ENCODE results near the gene SPATA33. TPM values are rescaled to one million over a fixed set of nuclear protein-coding genes. Genes with fewer than 3 reads are reported as not detected.

SPATA33 gene
- total RNA-seq = 1 to 10 TPM; 6.0 to 8.9 (median 7.5) TPM

DNA sequence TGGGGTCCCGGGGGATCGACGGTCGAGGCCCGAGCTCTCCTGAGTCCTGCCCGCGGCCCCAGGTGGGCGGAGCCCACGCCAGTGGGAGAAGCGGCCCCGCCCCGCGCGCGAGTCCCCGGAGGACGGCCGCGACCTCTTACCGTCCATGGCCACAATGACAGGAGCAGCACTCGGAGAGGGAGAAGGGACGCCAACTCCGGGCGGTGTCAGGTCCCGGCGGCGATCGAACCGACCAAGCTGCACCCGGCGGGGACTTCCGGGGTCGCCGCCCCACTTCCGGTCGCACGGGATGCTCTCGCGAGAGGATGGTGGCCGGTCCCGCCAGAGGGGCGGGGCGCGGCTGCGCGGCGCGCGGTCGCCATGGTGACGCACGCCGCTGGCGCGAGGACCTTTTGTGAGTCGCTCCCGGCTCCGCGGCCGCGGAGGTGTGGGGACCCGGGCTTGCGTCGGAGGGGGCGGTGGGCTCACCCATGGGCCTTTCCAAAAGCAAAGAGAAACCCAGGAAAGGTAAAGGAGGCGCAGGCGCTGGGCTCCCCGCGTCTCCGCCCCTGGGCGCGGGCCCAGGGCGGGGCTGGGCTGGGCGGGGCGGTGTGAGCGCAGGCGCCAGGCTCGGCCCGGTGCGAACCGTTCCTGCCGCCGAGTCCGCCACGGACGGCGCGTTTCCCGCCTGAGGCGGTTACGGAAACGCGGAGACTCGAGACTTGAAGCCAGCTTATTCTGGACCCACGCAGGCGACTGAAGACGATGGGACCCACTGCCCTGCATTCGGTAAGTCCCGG lies at the start of gene SPATA33, which contains the start of gene CHMP1A:
SPATA33 (plus strand) TSS at position 395 of the 779 bp plus-strand sequence; CDS start at position 471, 76 bp downstream.
CHMP1A (minus strand) TSS at position 267 of the 779 bp plus-strand sequence; CDS start at position 147, 120 bp downstream.
- no peaks in the 10 kb centered on the region for H3K27me3 ChIP-seq
- no peaks in the 10 kb centered on the region for H3K36me3 ChIP-seq
- peak within 1 kb of the TSS; percentile 36 to 54 (median 39) for H3K27ac ChIP-seq
- H3K4me3 ChIP-seq (replicated peaks in 1 of 3) = peak within 1 kb of the TSS; percentile 43 to 93 (median 73)
- WGBS, 2 donors = 1% methylated on average over 19 to 62 of the region's 99 CpGs
- peak; percentile 88 to 89 for DNase-seq
- no peaks in the 10 kb centered on the region for H3K9me3 ChIP-seq
- intact Hi-C loops (cut with DNase I) = no loop called here
- peaks cover 8 to 15% of the 10 kb centered on the region in 2 donors for H3K4me1 ChIP-seq
- TF ChIP-seq, protein P1, sequence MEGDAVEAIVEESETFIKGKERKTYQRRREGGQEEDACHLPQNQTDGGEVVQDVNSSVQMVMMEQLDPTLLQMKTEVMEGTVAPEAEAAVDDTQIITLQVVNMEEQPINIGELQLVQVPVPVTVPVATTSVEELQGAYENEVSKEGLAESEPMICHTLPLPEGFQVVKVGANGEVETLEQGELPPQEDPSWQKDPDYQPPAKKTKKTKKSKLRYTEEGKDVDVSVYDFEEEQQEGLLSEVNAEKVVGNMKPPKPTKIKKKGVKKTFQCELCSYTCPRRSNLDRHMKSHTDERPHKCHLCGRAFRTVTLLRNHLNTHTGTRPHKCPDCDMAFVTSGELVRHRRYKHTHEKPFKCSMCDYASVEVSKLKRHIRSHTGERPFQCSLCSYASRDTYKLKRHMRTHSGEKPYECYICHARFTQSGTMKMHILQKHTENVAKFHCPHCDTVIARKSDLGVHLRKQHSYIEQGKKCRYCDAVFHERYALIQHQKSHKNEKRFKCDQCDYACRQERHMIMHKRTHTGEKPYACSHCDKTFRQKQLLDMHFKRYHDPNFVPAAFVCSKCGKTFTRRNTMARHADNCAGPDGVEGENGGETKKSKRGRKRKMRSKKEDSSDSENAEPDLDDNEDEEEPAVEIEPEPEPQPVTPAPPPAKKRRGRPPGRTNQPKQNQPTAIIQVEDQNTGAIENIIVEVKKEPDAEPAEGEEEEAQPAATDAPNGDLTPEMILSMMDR (IDR thresholded peaks at IDR 0.05) = no peak
- peak in 1 of 2 donors; percentile 43 for TF ChIP-seq POLR2A (IDR thresholded peaks at IDR 0.05)

DNA sequence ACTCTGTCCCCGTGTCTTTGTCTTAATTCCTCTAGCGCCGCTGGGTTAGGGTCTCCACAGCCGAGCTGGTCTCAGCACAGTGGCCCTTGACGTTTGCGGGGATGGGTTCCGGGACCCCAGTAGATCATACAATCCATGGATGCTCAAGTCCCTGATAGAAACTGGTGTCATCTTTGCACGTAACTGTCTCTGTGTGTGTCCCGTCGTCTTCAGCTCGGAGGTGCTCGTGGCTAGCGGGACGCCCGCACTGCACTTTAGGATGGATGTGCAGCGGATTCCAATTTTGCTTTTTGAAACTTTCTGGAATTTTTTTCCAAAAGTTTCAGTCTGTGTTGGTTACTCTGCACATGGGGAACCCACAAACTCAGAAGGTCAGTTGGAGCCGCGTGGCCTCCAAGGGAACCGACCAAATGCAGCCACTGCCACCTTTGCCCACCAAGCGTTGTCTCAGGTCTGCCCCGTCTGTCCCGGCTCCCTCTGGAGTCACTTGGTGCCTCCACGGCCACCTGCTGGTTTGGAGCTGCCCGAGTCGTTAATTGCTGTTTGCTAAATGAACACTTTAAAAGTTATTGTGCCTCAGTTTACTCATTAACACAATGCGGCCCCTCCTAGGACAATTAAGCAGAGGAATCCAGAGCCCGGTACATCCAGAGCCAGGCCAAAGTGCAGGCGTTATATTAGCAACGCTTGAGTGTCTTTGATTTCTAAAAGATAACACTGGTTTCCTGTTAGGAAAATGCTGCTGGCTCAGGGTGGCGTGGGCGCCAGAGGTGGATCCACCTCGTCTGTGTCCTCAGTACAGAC lies 49.5 kb upstream of the SPATA33 start:
- 82 to 83% methylated on average over 32 of the region's 32 CpGs for WGBS, 2 donors
- Histone ChIP-seq H3K27me3 (no peaks in the 10 kb centered on the region), H3K36me3 (no peaks in the 10 kb centered on the region), H3K4me1 (no peaks in the 10 kb centered on the region), H3K4me3 (replicated peaks in 1 of 3) (no peak overlapping the region), H3K9me3 (no peaks in the 10 kb centered on the region), H3K27ac (no peak overlapping the region)
- TF ChIP-seq POLR2A (IDR thresholded peaks at IDR 0.05) = no peak
- TF ChIP-seq, protein P1 (IDR thresholded peaks at IDR 0.05) = no peak
- DNase-seq = no peak
- intact Hi-C loops (cut with DNase I) = no loop called here

DNA sequence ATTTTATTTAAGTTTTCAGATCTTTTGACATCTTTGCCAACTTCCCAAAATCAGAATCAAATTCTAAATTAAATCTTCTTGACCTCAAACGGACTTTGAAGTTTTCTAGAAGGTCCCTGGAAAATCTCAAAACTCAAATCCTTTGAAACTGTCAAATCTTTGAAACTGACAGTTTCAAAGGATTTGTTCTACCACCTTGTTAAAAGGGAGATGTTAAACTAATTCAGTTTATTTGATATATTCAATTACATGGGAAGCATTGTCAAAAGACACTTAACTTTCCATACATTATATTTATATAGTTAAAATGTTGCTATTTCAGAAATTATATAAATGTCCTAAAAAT lies 47.6 kb upstream of the SPATA33 start:
- H3K4me3 ChIP-seq (replicated peaks in 1 of 3) = no peak overlapping the region
- intact Hi-C loops (cut with DNase I) = no loop called here
- H3K27me3 ChIP-seq = no peaks in the 10 kb centered on the region
- H3K27ac ChIP-seq = no peak overlapping the region
- no peaks in the 10 kb centered on the region for H3K9me3 ChIP-seq
- no peaks in the 10 kb centered on the region for H3K4me1 ChIP-seq
- no peaks in the 10 kb centered on the region for H3K36me3 ChIP-seq
- WGBS, 2 donors = 77 to 80% methylated on average over 1 of the region's 1 CpG
- TF ChIP-seq, protein P1 (IDR thresholded peaks at IDR 0.05) = no peak
- no peak for TF ChIP-seq POLR2A (IDR thresholded peaks at IDR 0.05)
- DNase-seq = no peak

DNA sequence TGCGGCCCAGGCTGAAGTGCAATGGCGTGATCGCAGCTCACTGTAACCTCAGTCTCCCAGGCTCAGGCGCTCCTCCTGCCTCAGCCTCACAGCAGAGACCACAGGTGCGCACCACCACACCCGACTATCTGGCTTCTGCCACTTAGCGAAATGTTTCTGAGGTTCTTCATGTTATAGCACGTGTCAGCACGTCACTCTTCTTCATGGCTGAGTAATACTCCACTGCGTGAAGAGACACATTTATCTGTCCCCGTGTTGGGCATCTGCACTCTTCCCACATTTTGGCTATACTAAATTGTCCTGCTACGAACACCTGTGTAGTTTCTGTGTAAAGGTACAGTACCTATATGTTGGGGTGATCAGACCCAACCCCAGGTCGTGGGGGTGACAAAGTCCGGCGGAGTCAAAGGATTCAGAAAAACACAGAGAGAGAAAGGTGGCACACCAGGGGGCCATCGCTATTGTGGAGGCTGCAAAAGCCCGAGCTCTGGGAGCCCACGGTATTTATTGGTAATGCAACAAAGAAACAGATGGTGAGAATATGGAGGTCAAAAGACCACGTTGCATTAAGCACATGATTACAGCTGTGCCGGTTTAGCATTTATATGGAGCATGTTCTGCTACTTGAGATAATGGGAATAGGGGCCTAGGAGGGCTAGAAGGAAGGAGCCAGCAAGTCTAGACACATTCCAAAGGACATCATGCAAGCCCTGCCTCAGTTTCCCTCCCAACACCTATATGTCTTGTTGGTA lies 45.0 kb upstream of the SPATA33 start:
- TF ChIP-seq POLR2A (IDR thresholded peaks at IDR 0.05) = no peak
- Histone ChIP-seq H3K9me3 (no peaks in the 10 kb centered on the region), H3K4me3 (replicated peaks in 1 of 3) (no peak overlapping the region), H3K4me1 (no peaks in the 10 kb centered on the region), H3K27me3 (no peaks in the 10 kb centered on the region), H3K27ac (no peak overlapping the region), H3K36me3 (no peaks in the 10 kb centered on the region)
- DNase-seq = no peak
- WGBS, 2 donors = 88 to 90% methylated on average over 20 of the region's 20 CpGs
- intact Hi-C loops (cut with DNase I) = no loop called here

DNA sequence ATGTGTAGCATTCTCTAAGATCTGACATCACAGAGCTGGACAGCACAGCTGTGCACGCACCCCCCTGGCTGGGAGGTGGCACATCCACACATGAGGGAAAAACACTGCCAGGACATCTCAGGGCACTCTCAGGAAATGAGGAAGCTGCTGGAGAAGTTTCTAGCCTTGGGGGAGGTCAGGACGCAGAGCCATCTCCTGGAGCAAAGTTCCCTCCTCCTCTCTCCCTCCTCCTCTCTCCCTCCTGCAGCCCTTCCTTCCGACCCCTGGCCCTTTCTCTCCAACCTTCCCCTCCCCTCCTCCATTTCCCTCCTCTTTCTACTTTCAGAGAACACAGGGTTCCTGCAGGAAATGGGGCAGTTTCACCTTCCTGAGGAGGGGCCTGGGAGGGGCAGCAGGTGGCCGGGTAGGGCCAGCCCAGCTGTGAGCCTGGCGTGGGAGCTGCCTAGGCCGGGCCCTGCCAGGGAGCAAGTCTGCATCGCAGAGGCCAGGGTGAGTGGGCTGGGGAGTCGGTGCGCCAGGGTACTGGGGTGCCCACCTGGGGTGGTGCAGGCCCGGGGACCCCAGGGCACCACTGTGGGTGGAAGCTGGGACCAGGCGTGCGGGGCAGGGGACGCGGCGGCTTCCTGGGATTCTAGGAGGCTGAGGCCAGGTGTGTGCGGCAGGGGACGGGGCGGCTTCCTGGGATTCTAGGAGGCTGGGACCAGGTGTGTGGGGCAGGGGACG lies 44.2 kb upstream of the SPATA33 start, which contains the start of gene DPEP1:
DPEP1 (plus strand) TSS at position 412 of the 723 bp plus-strand sequence. CDS start 16,769 bp downstream, outside the sequence.
- no peak for DNase-seq
- peaks cover 0 to 2% of the 10 kb centered on the region in 2 donors for H3K4me1 ChIP-seq
- TF ChIP-seq POLR2A (IDR thresholded peaks at IDR 0.05) = no peak
- TF ChIP-seq, protein P1 (IDR thresholded peaks at IDR 0.05) = no peak
- intact Hi-C loops (cut with DNase I) = no loop called here
- H3K4me3 ChIP-seq (replicated peaks in 1 of 3) = no peak within 1 kb of the TSS
- no peaks in the 10 kb centered on the region for H3K27me3 ChIP-seq
- 79 to 81% methylated on average over 18 to 19 of the region's 19 CpGs for WGBS, 2 donors
- no peak within 1 kb of the TSS for H3K27ac ChIP-seq
- H3K9me3 ChIP-seq = no peaks in the 10 kb centered on the region
- H3K36me3 ChIP-seq = no peaks in the 10 kb centered on the region
